ENCODE results near the gene RCL1.
A peak's percentile ranks its signal among the peaks of the same experiment; 100 is the strongest.
"Not testable (repeated sequence)": the region's sequence is repeated elsewhere in the genome, so short reads cannot be mapped to it uniquely, and the experiment has no call there.

RCL1 gene

DNA sequence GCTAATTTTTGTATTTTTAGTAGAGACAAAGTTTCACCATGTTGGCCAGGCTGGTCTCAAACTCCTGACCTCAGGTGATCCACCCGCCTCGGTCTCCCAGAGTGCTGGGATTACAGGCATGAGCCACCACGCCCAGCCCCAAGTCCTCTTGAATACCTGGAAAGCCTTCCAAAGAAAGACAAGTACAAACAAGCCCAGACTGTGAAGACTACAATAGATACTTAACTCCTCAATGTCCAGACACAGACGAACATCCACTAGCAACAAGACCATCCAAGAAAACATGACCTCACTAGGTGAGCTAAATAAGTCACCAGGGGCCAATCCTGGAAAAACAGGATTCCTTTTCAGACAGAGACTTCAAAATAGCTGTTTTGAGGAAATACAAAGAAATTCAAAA is 9.6 kb upstream of the RCL1 start:
- not testable (repeated sequence) for DNase-seq (ENCODE audit: low read depth)

DNA sequence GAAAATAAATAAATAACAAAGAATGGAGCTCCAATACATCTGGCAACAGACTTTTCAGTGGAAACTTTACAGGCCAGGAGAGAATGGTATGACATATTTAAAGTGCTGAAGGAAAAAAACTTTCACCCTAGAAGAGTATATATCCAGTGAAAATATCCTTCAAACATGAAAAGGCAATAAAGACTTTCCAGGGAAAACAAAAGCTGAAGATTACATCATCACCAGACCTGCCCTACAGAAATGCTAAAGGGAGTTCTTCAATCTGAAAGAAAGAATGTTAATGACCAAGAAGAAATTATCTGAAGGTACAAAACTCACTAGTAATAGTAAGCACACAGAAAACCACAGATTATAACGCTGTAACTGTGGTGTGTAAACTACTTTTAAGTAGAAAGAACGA is 8.3 kb upstream of the RCL1 start:
- no peak for DNase-seq (ENCODE audit: low read depth)

DNA sequence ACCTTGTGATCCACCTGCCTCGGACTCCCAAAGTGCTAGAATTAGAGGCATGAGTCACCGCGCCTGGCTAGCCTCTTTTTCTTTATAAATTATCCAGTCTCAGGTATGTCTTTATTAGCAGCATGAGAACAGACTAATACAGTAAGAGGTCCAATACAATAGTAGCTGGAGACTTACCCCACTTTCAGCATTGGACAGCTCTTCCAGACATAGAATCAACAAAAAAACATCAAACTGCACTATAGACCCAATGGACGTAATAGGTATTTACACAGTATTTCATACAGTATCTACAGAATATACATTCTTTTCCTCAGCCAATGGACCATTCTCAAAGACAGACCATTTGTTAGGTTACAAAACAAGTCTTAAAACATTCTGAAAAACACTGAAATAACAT is 6.1 kb upstream of the RCL1 start:
- DNase-seq (ENCODE audit: low read depth), result no peak

DNA sequence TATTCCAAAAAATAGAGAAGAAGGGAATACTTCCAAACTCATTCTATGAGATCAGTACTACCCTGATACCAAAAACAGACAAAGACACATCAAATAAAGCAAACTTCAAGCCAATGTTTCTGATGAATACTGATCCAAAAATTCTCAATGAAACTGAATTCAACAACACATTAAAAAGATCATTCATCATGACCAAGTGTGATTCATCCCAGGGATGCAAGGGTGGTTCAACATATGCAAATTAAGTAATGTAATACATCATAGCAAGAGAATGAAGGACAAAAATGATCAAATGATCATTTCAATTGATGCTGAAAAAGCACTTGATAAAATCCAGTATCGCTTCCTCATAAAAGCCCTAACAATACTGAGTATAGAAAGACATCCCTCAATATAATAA is 4.9 kb upstream of the RCL1 start:
- DNase-seq (ENCODE audit: low read depth), result no peak

DNA sequence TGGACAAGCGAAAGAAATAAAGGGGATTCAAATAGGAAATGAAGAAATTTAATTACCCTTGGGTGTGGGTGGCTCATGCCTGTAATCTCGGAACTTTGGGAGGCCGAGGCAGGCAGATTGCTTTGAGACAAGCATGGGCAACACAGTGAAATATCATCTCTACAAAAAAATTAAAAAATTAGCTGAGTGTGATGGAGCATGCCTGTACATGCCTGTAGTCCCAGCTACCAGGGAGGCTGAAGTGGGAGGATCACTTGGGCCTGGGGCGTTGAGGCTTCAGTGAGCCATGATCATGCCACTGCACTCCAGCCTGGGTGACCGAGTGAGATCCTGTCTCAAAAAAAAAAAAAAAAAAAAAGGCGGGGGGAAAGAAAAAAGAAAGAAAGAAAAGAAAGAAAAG is 4.0 kb upstream of the RCL1 start:
- DNase-seq (ENCODE audit: low read depth), result no peak

DNA sequence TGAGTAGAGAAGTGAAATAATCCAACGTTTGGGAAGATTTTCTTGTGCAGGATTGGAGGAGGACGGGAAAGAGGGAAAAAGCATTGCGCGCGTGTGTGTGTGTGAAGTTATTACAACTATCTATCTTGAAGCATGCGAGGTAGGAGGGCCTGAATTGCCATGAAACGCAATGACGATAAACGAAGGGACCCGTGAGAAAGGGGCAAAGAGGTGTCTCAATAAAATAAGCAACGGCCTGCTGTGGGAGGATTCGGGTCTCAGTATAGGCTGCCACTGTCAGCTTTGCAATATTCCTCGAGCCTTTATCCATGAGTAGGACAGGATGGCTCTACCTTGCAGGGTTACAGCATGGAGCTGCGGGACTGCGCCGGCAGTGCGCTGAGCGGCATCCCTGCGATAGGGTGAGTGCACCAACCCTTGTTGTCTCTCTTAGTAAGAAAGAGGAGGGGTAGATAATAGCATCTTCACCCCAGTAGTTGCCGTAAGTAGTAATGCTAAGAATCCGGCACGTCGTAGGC is 631 bp upstream of the RCL1 start:
- DNase-seq (ENCODE audit: low read depth), result no peak

DNA sequence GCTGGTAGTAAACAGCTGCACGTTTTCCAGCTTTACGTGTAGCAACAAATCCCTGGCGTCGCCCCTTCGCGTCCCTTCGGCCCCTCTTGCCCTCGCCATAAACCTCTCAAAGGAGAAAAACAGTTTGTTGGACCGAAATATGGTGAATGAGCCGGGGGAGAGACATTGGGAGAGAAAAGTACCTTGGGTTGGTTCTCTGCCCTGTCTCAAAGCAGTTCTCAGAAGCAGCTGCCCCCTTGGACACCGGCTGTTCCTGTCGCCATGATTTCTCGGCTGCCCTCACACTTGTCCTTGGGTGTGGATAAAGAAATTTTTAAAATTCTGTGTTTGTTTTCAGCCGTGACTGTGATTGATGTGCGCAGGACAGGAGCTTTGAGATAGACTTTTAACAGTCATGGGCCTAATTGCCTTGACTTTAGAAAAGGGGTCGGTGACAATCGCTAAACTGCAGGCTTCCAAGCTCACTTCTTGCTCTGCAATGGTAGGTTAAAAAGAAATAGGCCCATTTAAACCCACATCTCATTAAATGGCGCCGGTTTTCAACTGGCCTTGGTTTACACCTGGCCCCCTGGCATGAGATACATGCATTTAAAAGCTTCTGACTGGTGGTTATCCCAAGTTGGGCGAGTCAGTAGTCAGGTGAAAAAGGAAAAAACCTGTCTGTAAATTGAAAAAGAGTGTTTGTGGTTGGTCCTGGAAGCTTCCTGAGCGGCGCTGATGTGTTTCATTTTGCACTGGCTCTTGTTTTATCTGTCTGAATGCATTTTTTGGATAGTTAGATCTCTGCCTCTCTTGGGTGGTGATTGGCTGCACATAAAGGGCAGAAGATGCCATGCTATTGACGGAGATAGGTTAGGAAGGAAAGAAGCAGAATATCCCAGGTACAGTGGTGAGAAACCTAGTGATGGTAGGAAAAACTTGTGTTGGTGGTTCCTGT is 983 bp downstream of the RCL1 start:
- no peak for DNase-seq (ENCODE audit: low read depth)

DNA sequence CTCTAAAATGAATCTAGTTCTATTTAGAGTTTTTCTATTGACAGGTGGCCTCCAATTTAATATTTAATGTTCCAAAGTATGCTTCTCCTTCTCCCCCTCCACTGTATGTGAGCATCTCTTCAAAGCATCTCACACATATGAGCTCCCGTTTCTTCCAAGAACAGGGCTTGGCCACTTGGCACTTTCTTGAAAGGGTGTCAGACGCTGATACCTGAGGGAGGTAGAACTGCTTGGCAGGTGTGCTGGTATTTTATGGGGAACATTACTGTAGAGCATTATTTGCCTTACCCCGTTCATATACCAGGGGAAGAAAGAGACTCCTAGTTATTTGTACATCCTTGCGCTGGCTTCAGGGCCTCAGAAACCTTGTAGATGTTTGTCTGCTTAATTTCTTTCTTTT is 1.9 kb downstream of the RCL1 start:
- no peak for DNase-seq (ENCODE audit: low read depth)

DNA sequence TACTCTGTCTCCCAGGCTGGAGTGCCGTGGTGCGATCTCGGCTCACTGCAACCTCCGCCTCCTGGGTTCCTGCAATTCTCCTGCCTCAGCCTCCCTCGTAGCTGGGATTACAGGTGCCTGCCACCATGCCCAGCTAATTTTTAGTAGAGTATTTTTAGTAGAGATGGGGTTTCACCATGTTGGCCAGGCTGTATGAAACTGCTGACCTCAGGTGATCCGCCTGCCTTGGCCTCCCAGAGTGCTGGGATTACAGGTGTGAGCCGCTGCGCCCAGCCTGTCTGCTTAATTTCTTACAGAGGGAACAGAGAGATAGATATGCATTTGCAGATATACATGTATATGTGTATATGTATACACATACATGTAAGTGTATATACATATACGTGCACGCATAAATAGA is 2.4 kb downstream of the RCL1 start:
- DNase-seq (ENCODE audit: low read depth), result not testable (repeated sequence)

DNA sequence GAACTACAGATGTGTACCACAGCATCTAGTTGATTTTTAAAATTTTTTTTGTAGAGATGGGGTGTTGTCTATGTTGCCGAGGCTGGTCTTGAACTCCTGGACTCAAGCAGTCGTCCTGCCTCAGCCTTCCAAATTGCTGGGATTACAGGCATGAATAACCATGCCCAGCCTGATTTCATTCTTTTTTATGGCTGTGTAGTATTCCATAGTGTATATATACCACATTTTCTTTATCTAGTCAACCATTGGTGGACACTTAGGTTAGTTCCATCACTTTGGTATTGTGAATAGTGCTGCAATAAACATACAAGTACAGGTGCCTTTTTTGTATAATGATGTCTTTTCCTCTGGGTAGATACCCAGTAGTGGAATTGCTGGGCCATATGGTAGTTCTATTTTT is 3.8 kb downstream of the RCL1 start:
- no peak for DNase-seq (ENCODE audit: low read depth)

DNA sequence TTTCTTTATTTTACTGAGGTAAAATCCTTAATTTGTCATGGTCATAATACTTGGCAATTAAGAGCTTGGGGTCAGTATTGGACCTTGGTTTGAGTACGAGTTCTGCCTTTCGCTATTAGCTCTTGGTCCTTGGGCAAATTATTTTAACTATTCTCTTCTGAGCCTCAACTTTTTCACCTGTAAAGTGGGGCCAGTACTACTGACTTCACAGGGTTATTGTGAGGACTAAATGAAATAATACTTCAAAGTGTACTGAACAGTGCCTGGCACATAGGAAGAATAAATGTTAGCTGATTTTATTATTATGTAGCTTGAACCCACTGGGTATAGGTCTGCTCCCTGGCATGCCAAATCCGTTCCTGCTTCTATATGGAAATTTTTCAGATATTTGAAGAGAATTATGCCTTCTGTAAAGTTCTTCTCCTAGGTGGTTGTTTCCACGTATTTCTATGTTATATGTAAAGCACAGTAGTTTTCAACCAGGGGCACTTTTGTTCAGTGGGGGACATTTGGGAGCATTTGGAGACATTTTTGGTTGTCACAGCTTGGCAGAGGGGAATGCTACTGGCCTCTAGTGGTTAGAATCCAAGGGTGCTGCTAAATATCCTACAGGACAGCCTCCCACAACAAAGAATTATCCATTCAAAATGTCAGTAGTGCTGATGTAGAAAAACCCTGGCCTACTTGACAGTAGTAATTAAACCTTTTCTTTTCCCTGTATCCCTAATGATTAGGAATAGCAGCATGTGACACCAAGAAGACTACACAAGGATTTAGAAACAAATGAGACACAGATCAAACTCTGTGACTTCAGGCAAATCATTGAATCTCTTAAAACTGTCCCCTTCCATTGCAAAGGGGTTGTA is 4.5 kb downstream of the RCL1 start:
- DNase-seq (ENCODE audit: low read depth), result no peak

DNA sequence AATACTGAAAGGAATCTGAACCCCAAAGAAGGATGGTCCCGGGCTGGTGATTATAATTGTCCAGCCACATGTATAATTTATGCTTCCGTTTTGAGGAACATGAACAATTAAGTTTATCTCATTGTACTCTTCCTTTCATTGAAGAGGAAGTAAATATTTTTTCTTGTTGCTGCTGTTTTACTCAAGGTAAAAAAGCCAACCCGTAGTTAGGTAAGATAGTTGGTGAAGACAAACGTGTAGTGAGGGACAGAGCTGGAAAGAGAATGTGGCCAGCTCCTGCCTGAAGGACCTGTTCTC is 5.1 kb downstream of the RCL1 start:
- DNase-seq (ENCODE audit: low read depth), result no peak

DNA sequence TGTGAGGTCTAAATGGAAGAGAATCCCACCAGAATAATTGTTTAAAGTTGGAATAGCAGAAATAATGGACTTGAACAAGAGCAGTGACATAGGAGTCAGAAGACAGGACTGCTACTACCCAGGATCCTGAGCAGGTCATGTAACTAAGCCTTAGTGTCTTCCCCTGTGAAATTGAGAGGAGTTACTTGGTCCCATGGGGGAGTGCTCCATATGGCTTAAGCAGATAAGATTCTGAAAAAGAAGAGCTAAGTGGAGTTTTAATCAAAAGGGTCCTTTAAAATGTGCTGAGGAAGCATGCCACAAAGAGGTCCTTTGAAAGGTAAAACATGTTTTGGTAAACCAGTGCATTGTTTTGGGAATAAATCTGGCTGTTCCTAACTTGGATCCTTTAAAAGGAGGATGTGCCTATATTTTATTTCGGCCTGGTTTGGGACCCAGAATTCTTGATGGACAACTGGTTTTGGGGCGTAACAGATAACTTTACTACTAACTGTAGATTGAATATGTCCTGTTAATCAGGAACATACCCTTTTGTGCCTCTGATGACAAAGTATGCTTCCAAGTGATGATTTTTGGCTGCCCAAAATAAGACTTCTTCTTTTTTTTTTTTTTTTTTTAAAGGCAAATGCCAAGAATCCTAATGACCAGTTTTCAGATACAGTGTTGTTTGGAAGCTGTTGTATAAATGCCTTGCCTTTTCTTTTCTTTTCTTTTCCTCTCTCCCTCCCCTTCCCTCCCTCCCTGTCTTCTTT is 5.7 kb downstream of the RCL1 start:
- peak; percentile 58 for DNase-seq (ENCODE audit: low read depth)

DNA sequence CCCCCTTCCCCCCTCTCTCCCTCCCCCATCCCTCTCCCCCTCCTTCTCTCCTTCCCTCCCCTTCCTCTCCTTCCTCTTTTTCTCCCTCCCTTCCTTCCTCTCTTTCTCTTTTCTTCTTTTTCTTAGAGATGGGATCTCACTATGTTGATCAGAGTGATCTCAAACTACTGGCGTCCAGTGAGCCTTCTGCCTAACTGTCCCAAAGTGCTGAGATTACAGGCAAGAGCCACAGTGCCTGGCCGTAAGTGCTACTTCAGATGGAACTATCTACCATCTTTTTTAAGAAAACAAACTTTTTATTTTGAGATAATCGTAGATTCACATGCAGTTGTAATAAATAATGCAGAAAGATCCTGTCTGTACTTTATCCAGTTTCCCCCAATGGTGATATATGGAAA is 6.3 kb downstream of the RCL1 start:
- DNase-seq (ENCODE audit: low read depth), result no peak

DNA sequence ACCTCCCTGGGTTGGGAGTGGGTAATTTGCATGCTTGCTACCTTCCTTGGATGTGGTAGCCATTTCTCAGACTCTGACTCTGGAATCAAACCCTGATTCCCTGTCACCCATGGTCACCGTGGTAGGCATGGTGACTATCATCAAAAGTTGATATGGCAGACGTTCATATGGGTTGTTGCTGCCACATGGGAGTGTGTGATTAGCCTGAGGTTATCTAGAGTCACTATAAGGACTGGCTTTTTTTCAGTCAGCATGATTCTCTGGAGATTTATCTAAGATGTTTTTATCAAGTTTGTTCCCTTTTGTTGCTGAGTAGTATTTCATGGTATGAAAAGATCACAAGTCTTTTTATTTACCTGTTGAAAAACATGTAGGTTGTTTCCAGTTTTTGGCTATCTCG is 7.0 kb downstream of the RCL1 start:
- DNase-seq (ENCODE audit: low read depth), result peak; percentile 52

DNA sequence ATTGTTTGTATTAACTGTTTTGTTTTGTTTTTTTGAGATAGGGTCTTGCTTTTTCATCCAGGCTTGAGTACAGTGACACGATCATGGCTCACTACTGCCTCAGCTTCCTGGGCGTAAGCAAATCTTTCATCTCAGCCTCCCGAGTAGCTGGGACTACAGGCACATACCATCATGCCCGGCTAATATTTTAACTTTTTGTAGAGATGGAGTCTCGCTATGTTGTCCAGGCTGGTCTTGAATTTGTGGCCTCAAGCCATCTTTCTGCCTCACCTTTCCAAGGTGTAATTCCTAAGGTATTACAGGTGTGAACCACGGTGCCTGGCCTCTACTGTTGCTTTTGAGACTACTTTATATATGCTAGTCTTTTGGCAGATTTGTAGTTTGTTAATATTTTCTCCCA is 8.4 kb downstream of the RCL1 start:
- no peak for DNase-seq (ENCODE audit: low read depth)

DNA sequence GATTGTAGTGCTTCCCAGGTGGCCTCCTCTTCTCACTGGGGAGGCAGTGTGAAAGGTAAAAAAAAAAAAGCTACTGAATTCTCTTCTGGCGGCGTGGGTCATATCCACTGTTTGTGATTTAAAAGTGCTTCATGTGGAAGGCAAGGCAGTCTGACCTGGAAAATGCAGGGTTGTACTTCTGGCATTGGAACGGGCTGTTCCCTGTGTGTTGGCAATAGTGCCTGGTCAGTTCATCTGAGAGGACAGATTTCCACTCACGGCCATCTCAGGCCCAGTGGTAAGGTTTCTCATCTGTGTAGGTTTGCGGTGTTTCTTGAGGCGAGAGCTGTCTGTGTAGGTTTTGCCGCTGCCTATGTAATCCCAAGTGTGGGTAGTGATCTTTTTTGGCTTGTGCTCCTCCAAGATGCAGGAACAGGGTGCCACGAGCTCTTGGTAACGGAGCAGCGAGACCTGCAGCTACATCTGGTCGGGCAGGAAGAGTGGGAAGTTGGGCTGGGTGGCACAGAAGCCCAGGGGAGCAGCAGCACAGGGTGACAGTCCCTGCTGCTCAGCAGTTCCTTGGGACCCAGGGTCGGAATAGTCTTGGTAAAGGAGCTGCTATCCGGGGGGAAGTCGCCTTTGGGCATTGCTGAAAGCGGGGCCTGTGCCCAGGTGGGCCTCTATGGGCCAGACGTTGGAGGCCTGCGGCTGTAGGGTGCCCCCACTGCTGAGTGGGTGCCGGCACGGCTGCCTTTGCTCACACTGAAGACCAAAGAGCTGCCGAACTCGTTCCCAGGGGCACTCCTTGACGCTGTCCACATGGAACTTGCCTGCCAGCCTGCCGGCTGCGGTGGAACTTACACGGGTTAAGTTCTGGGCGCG is 11.2 kb downstream of the RCL1 start:
- no peak for DNase-seq (ENCODE audit: low read depth)

DNA sequence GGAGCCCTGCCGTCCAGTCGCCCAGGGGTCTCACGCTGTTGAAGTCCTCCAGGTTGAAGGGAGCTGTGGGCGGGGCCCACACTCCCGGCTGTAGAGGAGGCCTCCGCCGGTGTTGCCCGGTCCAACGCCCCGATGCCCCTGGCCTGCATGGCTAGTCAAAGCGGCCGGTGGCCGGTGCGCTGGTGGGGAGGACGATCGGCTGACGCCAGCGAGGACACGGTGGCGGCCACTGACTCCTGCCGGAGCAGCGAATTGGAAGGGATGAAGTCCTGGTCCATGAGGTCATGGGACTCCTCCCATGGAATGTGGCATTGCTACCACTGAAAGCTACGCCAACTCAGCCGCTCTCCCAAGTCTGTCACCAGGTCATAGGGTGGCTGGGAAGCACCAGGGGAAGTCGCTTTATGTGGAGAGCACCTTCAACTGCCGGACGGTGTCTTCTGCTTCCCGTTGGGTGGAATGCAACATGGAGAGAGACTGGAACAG is 11.8 kb downstream of the RCL1 start:
- no peak for DNase-seq (ENCODE audit: low read depth)

DNA sequence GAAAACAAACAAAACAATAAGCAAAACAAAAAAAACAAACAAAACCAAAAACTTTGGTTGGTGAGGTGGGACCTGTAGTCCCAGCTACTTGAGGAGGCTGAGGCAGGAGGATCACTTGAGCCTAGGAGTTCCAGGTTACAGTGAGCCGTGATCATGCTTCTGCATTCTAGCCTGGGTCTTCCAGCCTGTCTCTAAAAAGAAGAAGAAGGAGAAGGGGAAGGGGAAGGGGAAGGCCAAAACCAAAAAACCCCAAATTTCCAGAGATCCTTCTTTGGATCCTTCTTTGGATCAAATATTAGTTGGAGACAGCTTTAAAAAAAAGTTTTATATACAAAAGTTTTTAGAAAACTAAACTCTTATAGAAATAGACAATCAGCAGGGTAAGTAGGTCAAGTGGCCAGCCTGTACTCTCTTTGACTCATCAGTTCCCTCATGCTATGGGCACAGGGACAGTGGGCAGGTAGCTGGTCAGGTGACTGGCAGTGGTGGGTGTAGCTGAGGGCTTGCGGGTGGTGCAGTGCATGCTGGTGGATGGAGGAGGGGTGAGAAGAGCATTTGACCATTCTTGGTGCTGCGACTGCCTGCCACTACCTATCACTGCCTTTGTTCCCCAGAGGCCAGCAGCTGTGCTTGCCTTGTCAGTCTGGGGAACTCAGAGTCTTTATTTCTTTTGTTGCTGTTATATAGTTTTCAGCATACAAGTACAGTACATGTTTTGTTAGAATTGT is 12.6 kb downstream of the RCL1 start:
- DNase-seq (ENCODE audit: low read depth), result no peak

DNA sequence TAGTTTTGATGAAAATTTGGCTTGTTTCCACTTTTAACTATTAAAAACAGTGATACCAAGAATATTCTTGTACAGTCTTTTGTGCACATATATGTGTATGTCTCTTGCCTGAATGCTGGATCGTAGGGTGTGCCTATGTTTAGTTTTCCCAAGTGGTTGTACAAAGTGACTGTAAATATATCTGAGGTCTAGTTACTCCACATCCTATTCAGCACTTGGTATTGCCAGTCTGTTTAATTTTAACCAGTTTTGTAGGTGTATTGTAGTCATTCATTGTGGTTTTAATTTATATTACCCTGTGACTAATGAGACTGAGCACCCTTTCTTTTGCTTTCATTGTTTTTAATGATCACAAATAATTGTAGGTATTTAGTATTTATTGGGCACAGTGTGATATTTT is 17.8 kb downstream of the RCL1 start:
- DNase-seq (ENCODE audit: low read depth), result no peak

DNA sequence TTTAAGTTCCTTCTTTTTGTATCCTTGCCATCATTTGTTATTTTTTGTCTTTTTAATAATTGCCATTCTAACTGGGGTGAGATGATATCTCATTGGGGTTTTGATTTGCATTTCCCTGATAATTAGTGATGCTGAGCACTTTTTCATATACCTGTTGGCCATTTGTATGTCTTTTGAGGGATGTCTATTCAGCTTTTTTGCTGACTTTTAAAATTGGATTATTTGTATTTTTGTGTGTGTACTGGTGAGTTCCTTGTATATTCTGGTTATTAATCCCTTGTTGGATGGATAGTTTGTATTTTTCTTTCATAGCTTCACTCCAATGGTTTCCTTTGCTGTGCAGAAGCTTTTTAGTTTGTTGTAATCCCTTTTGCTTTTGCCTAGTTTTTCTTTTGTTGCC is 19.1 kb downstream of the RCL1 start:
- DNase-seq (ENCODE audit: low read depth), result no peak
